Amniotic epithelial cell (primary cell): ENCODE measurements around the gene APOL1.
"Not testable (repeated sequence)": the region's sequence is repeated elsewhere in the genome, so short reads cannot be mapped to it uniquely, and the experiment has no call there.

Source experiments
- DNase-seq: peaks from one replicate; pipeline ENCODE4 v3.0.0-alpha.2; 2010; ENCODE audit warnings: low read depth

Gene APOL1

GRCh38 chr22:36267058-36267457 is 14.1 kb downstream of the APOL1 start:
- DNase-seq, result no peak

- no peak for DNase-seq
These were observed 15.1 kb downstream of the APOL1 start for GRCh38 chr22:36267896-36268485.

- not testable (repeated sequence) for DNase-seq
These were observed 18.3 kb downstream of the APOL1 start for GRCh38 chr22:36271231-36271630.

- DNase-seq, result not testable (repeated sequence)
These were observed 19.0 kb downstream of the APOL1 start for GRCh38 chr22:36271951-36272350.

- DNase-seq, result no peak
These were observed 21.6 kb downstream of the APOL1 start for GRCh38 chr22:36274531-36274930.

- peak; percentile 55 for DNase-seq
These were observed 24.8 kb downstream of the APOL1 start for GRCh38 chr22:36277482-36278291.

GRCh38 chr22:36279219-36279666 is 26.3 kb downstream of the APOL1 start:
- peak; percentile 89 for DNase-seq

- DNase-seq, result peak; percentile 42
These were observed 27.4 kb downstream of the APOL1 start for GRCh38 chr22:36280379-36280778.

GRCh38 chr22:36281781-36282327 is 28.9 kb downstream of the APOL1 start:
- no peak for DNase-seq

- no peak for DNase-seq
These were observed 29.4 kb downstream of the APOL1 start for GRCh38 chr22:36282328-36282831.

GRCh38 chr22:36284171-36284571 is 31.2 kb downstream of the APOL1 start:
- DNase-seq, result no peak

GRCh38 chr22:36285017-36285416 is 32.1 kb downstream of the APOL1 start:
- DNase-seq, result no peak

GRCh38 chr22:36285545-36285944 is 32.6 kb downstream of the APOL1 start:
- DNase-seq, result no peak

GRCh38 chr22:36286096-36286957 is 33.4 kb downstream of the APOL1 start:
- peak; percentile 64 for DNase-seq

GRCh38 chr22:36287881-36288515 is 35.1 kb downstream of the APOL1 start:
- DNase-seq, result peak; percentile 50

GRCh38 chr22:36288571-36289405 is 35.9 kb downstream of the APOL1 start:
- DNase-seq, result no peak

GRCh38 chr22:36289406-36289870 is 36.5 kb downstream of the APOL1 start:
- no peak for DNase-seq

- DNase-seq, result not testable (repeated sequence)
These were observed 37.0 kb downstream of the APOL1 start for GRCh38 chr22:36289948-36290371.

- not testable (repeated sequence) for DNase-seq
These were observed 37.6 kb downstream of the APOL1 start for GRCh38 chr22:36290391-36291075.
